H1 (cell line): ENCODE results near the gene HS6ST2.

Experiments used
- CTCF ChIP-seq, 3 experiments: IDR thresholded peaks; 1 replicate in 2 of 3; 2 replicates in 1 of 3; pipeline versions ENCODE4 v1.5.1 to v1.6.1; 2011; ENCODE audit warnings: low read length in 3 of 3, mild to moderate bottlenecking in 3 of 3, inconsistent platforms in 2 of 3, low read depth in 1 of 3, moderate library complexity in 1 of 3; ENCODE audit not compliant: insufficient read depth in 1 of 3; ENCODE audit errors: control extremely low read depth in 1 of 3
- JUN ChIP-seq: IDR thresholded peaks from 2 replicates; pipeline ENCODE4 v1.6.1; 2011; ENCODE audit warnings: low read depth, mild to moderate bottlenecking, improper control_type of control experiment, low read length
- MAX ChIP-seq: IDR thresholded peaks from 2 replicates; pipeline ENCODE4 v1.6.1; 2012; ENCODE audit warnings: inconsistent platforms
- USF2 ChIP-seq: IDR thresholded peaks from 2 replicates; pipeline ENCODE4 v1.6.1; 2011; ENCODE audit warnings: low read length, improper control_type of control experiment

- TF ChIP-seq JUN (no peak), USF2 (no peak), MAX (no peak), CTCF (IDR thresholded peaks at IDR 0.05; ENCODE audit: control extremely low read depth in 1 of 3, insufficient read depth in 1 of 3, low read depth in 1 of 3, low read length in 3 of 3) (no peak)
Observed at GRCh38 chrX:132763528-132763927, 194.9 kb downstream of the HS6ST2 start.
